ENCODE results near the gene ADD2.
"Not testable (repeated sequence)": the region's sequence is repeated elsewhere in the genome, so short reads cannot be mapped to it uniquely, and the experiment has no call there.

ADD2 gene

DNA sequence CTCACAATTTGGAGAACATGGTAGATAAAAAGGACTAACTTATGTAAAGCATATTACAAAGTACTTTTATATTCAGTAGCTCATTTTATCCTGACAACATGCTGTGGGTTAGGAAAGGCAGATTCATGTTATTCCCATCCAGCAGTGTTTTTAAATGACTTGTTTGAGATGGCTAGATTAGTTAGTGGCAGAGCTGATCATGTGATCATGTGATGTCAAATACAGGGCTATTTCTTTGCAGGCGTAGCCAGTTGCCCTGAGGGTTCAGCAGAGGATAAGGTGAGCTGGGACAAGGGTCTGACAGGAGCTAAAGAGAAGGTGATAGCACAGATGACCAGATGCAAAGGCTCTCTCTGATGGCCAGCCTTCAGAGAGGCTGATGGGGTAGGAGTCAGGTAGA lies 97.8 kb downstream of the ADD2 start:
- peak; percentile 26 for DNase-seq

DNA sequence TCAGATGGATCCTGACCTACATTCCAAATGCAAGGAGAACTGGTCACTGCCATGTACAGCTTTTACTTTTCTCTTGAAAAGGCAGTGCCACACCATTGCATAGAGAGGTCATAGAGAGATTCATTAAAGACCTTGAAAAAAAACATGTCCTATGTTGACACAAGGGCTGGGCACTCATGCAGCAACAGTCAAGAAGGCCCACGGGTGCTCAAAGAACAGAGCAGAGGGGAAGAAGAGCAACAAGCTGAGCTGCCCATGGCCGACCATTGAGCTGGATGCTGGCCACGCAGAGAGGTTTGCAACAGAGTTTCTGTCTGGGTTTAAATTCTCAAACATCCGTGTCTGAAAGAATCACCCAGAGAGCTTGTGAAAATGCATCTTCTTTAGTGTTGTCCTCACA lies 99.1 kb downstream of the ADD2 start:
- DNase-seq: peak; percentile 21

DNA sequence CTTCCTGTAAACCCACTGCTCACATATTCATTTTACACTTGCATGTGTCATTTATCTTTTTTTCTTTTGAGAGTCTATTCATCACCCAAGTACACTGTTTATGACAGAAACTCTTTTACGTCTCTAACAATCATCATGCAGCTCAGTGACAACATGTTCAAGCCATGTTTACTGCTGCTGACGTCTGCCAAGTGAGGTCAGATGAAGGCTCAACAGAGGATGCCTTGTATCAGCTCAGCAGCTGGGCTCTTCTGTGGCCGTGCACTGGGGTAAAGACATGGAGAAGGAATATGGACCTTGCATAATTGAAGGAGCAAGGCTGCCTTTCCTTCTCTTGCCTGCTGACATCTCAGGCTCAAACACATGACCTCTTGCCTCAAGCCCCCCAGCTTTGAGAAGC lies 99.6 kb downstream of the ADD2 start:
- DNase-seq: peak; percentile 15

DNA sequence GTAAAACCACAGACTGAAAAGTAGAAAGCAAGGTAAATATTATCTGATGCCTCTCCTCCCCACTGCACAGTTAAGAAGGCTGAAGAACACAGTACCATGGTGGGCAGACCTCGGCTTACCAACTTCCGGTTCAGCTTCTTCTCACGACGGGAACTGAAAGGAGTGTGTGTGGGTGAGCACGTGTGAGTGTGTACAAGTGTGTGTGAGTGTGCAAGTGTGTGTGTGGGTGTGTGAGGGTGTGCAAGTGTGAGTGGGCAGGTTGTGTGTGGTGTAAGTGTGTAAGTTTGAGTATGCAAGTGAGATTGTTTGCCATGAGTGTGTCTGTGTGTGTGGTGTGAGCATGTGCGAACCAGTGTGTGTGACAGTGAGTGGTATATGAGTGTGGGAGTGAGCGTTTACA lies 103.5 kb downstream of the ADD2 start:
- no peak for DNase-seq

DNA sequence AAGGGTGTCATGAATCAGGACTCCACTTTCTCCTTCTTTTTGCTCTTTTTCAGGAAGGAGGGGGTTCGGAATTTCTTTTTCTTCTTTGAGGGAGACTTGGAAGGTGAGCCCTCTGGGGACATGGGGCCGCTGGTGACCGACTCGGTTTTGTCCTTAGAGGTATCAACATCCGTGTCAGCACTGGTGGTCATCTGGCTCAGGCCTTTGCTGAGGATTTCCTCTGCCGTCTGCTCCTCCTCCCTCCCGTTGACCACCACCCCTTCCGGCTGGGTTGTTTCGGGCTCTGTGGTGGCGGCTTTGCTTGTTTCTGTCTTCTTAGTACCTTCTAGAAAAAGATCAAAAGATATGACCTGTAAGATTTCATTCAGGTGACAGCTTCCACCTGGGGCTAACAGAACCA lies 104.6 kb downstream of the ADD2 start:
- DNase-seq: peak; percentile 17

DNA sequence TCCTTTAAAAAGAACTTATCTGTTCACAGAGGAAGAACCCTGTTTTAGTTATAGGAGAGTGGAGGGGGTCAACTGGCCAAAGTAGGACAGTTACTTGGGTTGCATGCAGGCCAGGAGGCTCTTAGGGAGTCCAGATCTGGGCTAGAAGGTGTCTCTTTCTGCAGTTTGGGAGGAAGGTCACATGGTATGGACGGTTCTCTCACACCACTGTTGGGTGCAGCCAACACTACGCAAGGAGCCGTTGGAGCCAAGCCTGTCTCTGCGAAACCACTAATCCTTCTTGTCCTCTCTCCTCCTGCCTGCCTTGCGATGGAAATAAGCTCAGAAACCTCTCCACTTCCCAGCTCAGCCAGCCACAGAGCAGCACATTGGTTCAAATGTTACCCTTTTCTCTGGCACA lies 108.4 kb downstream of the ADD2 start:
- DNase-seq: peak; percentile 46

DNA sequence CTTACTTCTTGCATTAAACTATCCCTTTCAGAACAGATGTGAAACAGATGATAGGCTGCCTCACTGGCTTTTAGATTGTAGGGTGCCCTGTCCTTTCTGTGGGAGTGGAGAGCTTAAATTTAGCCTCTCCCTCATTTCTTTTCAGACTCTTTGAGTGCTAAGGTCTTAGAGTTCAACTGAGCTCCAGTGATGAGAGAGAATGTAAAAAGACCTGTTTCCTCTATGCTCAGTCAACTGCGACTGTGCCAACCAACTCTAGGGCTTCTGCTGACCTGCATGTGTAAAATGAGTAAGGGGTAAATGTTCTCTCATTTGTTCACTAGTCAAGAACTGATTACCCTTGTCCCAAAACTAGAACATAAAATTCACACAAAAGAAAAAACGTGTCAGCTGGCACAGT lies 109.5 kb downstream of the ADD2 start:
- peak; percentile 28 for DNase-seq

DNA sequence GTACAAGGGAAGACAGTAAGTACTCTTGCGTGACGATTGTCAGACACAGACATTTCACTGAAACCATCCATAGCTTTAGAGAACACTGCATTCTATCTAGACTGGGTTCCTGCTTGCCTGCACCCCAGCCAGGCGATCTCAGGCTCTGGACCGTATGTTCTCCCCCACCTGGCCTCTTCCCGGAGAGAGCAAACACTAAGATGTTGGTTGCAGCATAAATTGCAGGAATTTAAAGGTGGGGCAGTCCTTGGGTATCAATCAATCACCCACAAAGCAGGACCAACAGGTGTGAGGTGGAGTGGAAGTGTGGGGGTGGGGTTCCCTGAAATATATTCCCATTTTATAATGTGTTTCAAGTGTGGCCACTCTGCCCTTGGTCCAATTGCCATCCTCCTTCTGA lies 110.8 kb downstream of the ADD2 start:
- peak; percentile 59 for DNase-seq

DNA sequence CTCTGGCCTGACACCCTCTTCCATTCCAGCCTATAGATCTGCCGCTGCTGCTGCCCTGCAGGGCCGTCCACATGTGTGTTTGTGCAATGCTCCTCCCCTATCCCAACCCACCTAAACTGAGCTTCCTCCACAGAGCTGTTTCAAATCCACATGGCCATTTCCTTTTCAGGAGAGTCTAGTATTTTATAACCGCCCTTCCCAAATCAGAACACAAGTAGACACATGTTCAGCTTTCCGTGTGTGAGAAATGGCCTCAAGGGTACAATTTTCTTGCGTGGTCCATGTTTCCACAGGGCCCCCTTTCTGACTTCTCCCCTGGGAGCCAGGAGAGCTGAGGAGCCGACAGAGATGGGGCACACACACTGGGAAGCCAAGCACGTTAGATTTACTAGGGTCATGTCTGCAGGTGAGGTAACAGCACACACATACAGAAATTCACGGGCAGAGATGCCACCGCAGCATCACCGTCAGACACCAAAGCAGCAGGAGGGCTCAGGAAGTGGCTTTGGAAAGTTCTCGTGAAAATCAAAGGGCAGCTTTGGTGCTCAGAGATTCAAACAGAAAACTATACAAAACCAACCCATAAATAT lies 111.5 kb downstream of the ADD2 start:
- peak; percentile 67 for DNase-seq

DNA sequence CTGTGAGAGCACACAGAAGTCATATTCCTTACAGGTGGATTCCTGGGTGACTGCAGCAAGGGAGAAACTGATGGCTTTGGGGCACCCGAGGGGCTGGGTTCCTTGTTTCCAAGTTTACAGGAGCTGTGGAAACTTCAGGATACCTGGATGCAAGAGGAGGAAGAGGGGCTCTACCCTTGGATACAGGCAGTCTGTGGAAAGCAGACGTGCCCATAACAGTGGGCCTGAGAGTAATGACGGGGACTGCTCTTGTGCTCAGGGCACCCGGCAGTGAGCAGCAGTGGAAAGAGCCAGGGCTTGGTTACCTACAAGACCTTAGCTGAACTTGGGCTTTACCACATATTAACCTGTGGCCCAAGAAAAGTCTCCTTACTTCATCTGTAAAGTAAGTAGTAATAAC lies 112.2 kb downstream of the ADD2 start:
- peak; percentile 62 for DNase-seq

DNA sequence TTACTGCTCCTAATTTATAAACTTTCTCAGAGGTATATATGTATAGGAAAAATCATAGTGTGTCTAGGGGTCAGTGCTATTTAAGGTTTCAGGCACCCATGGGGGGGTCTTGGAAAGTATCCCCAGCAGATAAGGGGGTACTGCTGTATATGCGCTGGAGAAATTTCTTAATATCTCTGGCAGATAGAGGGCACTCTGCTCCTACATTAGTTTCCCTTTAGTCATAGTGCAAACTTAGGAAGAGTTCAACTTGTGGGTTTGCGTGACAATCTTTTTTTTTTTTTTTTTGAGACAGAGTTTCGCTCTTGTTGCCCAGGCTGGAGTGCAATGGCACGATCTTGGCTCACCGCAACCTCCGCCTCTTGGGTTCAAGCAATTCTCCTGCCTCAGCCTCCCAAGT lies 112.8 kb downstream of the ADD2 start:
- DNase-seq: not testable (repeated sequence)

DNA sequence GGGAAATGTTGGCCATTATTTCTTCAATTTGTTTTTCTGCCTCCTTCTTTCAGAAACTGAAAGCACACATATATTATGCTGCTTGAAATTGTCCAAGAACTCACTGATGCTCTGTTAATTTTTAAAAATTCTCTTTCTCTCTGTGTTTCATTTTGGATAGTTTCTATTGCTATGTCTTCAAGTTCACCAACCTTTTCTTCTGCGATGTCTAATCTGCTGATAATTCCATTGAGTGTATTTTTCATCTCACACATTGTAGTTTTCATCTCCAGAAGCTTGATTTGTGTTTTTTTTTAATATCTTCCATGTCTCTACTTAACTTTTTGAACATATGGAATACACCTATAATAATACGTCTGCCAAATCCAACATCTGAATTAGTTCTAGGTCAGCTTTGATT lies 116.3 kb downstream of the ADD2 start:
- DNase-seq: no peak

DNA sequence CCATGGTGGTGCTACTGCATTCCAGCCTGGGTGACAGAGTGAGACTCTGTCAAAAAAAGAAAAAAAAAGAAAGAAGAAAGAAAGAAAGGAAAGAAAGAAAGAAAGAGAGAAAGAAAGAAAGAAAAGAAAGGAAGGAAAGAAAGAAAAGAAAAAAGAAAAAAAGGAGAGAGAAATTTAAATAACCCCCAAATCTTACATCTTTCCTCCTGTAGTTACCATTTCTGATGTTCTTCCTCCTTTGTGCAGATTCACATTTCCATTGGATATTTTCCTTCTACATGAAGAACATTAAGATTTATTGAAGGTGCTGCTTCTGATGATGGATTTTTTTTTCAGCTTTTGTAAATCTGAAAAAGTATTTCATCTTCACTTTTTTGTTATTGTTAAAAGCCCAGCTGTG lies 117.0 kb downstream of the ADD2 start:
- DNase-seq: no peak

DNA sequence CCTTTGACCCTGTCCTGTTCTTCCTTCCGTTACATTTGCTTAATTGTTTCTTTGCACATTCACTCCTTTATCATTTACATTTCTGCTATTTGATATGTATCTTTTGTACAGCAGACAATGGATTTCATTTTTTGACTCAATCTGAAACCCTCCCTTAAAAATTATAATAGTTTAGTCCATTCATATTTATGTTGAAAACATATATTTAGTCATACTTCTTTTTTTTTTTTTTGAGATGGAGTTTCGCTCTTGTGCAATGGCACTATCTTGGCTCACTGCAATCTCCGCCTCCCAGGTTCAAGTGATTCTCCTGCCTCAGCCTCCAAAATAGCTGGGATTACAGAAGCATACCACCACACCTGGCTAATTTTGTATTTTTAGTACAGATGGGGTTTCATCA lies 119.0 kb downstream of the ADD2 start:
- DNase-seq: no peak

DNA sequence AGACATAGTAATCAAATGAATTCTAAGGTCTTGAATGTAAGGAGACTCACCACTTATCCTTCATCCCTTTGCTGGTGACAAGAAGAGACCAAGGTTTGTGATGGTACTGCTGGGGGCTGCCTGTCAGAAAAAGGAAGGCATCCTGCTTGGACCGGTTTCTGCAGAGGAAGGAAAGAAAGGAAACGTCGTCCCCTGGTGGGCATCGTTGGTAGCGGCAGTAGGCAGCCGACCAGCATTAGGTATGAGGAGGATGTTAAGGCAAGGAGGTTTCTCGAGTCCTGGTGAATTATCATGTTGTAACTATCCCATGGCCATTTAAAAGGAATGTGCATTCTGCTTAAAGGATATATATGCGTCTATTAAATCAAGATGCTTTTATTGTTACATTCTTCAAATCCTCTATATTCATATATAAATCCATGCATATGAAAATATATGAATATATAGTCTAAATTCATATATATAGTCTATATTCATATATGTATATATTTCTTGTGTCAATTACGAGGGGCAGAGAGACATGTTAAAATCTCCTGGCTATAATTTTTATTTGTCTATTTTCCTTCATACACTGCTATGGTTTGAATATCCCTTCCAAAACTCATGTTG lies 120.0 kb downstream of the ADD2 start:
- peak; percentile 87 for DNase-seq

DNA sequence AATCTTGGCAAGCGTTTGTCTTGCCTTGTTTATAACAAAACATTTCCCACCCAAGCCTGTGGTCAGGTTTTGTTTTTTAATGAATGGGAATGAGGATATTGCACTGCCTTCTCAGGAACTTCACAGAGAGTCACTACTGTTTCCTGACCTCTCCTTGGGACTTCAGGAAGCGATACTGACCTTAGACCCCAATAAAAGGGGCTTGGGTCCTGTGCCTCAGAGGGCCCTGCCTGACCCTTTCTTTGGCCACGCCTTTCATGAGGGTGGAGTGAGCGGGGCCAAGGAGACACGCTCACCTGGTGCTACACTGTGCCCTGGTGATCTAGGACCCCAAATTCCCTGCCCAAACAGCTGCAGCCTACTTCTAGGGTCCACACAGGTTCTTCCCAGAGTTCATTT lies 121.6 kb downstream of the ADD2 start:
- DNase-seq: no peak

DNA sequence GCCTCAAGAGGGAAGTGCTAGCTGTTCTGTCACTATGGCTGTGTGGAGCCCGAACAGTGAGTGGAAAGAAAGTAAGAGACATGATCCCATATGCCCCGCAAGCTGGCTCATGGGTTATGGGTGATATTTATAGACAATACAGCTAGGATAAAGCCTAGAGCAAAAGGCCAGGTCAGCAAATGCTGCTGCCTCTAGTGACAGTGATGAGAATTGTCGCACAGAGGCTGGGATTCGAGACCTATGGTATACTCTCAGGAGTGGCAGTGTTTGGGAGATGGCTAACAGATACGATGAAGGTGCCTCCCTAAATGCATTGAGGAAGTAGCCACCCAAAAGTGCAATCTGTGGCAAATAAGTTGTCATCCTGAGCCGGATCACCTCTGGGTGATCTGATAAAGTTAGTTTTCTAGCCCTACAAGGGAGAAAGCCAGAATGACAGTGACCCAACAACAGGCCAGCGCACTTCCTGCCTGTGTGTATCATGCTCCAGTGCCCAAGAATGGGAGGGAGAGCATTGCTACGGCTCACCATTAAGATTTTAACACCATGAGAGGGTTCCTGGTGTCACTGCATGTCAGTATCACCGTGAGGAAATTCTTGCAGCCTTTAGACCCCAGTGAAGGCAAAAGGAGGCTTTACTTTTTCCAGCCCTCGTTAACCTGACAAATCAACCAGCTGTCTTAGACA lies 122.1 kb downstream of the ADD2 start:
- DNase-seq: no peak

DNA sequence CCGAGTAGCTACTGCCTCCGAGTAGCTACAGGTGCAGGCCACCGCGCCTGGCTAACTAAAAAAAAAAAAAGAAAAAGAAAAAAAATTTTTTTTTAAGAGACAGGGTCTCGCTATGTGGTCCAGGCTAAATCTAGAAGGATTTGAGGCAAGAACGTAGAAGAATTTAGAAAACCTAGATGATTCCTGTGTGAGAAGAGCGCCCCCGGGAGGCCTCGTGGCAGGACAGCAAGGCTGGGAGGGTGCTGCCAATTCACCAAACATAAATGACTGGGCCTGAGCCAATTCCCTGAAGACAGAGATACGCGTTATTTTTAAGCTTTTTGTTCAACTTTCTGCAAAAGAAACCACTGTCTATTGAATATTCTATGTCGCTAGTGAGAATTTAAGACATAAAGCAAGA lies 124.3 kb downstream of the ADD2 start:
- no peak for DNase-seq

DNA sequence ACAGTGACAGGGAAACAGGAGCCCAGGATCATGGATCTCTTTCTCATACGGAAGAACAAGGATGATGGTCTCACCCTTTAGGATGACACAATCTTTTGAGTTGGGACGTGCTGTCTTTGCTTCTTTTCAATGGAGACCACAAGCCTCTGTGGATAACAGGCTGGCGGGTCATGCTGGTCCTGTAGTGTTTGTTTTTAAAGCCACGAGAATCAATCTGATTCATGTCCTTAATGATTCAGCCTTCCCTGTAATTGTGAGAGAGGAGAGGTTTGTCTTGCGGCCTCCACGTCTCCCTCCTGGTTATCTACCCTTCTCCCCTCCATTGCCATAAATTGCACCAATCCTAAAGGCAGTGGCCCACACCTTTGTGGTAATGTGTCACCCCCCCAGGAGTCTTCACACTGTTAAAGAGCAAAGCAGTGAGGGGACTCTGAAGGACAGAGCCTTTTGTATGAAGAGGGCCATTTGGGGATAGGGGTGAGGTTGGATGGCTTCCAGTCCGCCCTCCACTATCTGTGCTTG lies 126.7 kb downstream of the ADD2 start:
- DNase-seq: no peak

DNA sequence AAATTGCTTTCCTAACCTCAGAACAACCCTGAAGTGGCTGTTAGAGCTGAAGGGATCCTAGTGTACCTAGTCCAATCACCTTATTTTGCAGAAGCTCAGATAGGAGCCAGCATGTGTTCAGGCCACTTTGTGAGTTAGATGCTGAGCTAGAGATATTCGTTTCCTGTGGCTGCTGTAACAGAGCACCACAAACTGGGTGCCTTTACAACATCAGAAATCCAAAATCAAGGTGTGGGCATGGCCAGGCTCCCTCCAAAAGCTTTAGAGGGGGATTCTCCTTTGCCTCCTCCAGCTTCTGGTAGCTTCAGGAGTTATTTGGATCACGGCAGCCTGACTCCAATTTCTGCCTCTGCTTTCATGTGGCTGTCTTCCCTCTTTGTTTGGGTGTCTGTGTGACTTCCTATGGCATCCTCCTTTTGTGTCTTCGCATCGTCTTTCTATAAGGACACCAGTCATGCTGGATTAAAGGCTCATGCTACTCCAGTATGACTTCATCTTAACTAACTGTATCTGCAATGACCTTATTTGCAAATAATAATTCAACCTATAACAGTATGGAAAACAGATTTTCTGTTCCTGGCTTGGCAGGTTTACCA lies 128.1 kb downstream of the ADD2 start:
- DNase-seq: no peak

DNA sequence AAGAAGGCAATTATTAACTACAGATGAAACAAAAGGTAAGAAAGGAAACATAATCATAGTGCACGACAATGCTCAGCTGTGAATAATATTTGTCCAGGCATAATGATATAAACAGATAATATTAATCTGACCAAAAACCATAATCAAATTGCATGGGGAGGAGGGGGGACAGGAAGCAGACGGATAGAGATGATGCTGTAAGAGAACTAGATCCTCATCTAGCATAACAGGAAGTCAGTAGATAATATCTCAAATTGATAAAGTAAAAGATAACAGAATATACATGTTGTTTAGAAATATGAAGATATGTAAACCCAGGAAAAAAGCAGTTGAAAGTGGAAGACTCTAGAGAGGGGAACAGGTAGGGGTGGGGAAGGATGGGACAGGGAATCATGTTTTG lies 129.4 kb downstream of the ADD2 start:
- no peak for DNase-seq

DNA sequence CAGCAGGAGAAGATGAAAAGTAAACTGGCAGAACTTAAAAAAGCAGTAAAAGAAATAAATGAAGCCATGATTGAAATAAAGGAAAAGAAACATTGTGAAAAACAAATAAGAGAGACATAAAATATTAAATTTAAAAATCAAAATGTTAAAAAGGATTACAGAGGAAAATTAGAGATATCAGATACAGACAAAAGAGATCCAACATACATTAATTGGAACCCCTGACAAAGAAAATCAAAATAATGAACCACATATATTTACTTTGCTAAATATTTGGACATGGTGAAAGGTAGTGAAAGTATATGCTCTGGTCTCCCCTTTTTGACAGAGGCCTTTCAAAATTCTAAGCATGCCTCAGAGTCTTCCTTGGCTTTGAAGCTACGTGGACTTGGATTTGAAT lies 134.5 kb downstream of the ADD2 start:
- DNase-seq: no peak

DNA sequence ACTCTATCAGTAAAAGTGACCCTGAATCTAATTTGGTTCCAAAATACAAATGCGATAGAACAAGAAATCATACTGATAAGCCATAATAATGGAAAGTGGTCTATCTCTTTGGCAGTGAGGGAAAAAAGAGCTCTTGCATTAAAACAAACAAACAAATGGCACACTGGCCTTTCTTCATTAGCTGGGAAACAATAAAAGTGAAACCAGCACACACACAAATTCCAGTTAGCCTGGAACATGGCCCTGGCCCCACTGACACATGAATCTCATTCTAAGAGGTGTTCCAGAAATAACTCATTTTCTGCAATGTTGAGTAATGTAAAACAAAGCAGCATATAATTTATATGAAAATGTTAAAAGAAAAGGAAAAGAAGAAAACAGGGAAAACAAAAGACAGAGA lies 135.0 kb downstream of the ADD2 start:
- DNase-seq: no peak

DNA sequence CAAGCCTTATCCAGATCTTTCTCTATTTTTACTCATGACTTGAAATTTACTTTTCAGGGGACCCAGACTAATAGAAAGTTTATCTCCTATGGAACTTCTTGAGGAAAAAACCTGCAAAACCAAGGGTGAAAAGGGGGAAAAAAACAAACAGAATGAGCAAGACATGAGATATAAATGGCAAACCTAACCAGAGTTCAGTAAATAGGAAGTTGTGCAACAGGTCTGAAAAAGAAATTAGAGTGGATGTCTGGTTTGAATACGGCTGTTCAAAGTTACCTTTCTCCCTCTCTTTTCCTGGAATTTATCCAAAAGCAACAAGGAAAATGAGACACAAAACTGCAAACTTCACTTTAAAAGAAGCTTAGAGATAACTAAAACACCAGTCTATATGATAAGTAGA lies 135.6 kb downstream of the ADD2 start:
- no peak for DNase-seq

All from activated CD8-positive, alpha-beta memory T cell treated with anti-CD3 and anti-CD28 coated beads for 24 hours (primary cell).